ENCODE results near the gene APLF.
A peak's percentile ranks its signal among the peaks of the same experiment; 100 is the strongest.

GRCh38 chr2:68594674-68595492 lies 127.5 kb downstream of the APLF start:
- TF ChIP-seq CTCF (IDR thresholded peaks at IDR 0.05) (peak; percentile 64 to 82 (median 66)), POLR2AphosphoS5 (IDR thresholded peaks at IDR 0.05) (no peak), EP300 (IDR thresholded peaks at IDR 0.05; ENCODE audit: low read depth) (no peak)
